NCI-H146 (cell line): ENCODE results near the gene PLEKHM3.

Source experiments
- DNase-seq: peaks from one replicate; lab custom pipeline; 2025; lab: John Stamatoyannopoulos, UW

Gene PLEKHM3

GRCh38 chr2:207883002-207883780 lies 142.1 kb downstream of the PLEKHM3 start:
- DNase-seq: no peak

- DNase-seq: no peak
These were observed 143.4 kb downstream of the PLEKHM3 start for GRCh38 chr2:207881902-207882301.

DNA sequence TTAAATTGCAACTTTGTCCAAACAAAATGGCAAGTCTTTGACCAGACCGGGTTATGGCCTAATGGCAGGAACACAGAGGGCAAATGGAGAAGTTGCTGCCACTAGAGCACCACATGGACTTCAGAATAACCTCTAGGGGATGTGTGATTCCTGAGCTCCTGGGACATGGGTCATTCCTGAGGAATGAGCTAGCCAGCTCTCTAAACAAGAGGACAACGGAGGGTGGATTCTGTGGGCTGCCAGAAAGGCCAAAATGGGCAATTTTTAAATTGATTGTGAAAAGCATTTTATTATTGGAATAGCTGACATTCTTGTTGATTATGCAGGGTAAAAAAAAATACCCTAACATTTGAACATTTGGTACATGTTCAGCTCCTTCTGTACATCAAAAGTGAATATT lies 145.8 kb downstream of the PLEKHM3 start:
- no peak for DNase-seq

- DNase-seq: no peak
These were observed 148.3 kb downstream of the PLEKHM3 start for GRCh38 chr2:207876842-207877535.

- no peak for DNase-seq
These were observed 149.7 kb downstream of the PLEKHM3 start for GRCh38 chr2:207875473-207876212.

DNA sequence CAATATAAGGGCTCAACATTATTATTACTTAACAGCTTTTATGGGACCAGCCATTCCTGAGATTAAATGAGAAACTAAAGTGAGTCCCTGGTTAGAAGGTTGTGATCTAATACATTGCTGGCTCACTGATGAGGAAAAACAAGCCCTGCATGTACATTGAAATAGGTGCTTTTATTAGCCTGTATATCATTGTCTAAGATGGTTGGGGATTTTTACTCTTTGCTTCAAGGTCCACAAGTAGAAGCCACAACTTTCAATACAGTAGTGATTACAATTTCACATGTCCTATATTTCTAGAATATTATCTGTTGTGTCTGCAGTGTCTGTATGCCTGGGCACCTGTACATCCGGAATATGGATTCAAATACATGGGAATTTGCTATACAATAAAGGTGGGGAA lies 151.5 kb downstream of the PLEKHM3 start:
- DNase-seq: no peak

- no peak for DNase-seq
These were observed 153.4 kb downstream of the PLEKHM3 start for GRCh38 chr2:207871911-207872310.

GRCh38 chr2:207871506-207871905 lies 153.8 kb downstream of the PLEKHM3 start:
- DNase-seq: no peak

DNA sequence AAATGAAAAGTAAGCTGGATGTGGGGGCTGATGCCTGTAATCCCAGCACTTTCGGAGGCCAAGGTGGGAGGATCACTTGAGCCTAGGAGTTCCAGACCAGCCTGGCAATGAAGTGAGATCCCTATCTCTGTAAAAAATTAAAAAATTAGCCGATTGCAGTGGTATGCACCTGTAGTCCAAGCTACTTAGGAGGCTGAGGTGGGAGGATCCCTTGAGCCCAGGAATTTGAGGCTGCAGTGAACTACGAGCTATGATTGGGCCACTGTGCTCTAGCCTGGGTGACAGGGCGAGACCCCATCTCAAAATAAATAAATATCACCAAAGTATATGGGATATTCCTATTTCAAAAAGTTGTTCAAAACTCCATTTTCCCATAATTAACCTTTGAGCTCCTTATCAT lies 154.5 kb downstream of the PLEKHM3 start:
- DNase-seq: no peak

DNA sequence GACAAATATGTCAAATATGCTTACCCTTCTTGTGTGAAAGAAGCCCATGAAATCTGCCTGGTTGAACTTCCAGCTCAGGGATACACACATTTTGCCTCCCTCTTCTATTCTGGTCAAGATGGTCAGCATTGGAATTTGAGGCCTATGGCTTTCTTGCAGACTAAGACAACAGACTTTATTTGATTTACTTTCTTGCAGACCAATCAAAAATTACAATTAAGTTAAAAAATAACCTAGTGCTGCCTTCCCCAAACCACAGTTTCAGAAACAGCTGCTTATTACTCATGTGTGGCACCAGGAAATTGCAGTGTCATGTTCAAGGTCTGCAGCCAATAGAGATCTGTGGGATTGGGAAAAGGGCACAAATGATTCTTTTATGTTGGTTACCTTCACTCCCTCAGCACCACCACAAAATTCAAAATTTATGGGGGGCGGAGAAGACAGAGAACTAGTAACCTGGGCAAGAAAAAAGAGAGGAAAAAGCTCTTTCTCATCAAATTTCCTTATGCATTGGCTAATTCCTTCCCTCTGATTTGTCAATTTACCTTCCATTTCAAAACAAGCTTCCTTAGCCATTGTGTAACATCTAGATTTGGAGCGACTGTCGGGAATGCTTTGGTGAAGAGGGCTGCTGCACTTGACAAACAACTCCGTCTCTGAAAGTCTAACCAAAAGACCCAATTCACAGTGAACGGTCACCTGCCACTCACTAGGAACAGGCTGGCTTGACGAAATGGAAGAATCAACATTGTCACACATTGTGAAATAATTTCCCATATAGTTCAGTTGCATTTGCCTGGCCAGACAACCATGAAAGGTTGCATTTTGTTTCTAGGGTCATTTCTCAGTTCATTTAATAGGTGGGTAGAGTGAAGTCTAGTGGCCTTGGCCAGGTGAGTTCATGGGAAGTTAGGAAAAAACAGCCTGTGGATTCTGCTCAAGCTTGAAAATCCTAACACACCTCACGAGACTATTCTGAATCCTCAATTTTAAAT lies 155.2 kb downstream of the PLEKHM3 start:
- DNase-seq: no peak

GRCh38 chr2:207868855-207869596 lies 156.3 kb downstream of the PLEKHM3 start:
- DNase-seq: no peak

DNA sequence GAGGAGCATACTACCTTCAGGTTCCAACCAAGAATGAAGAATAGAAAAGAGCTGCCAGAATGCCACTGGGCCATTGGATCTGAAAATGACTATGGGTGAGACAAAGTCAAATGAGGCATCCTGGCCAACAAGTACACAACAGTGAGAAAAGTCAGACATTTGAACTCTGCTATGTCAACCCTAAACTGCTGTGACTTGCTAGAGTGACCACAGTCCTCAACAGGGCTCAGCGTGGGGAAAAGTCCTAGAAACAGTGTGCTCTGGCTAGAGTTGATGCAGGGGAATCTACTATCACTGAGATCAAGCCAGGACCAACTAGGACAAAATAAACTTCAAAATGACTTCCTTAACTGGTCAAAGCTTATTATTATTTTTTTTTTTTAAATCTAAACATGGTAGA lies 157.4 kb downstream of the PLEKHM3 start:
- DNase-seq: no peak

DNA sequence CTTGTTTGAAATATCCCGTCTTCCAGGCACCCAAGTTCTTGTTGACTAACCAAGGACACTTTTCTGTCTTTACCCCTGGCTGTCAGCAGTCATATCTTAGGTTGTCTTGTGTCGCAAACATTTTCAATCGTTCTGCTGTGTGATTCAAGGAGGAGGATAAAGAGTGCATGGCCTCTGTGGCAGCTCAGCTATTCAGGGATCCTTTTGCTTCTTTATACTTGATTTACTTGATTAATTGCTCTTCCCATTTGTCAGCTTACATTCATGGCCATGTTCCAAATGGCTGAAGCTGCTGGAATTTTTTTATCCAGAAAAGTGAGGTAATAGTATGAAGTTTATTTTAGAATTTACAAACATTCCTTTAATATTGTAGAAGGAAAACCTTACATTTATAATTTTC lies 158.3 kb downstream of the PLEKHM3 start:
- DNase-seq: no peak

GRCh38 chr2:207865210-207865609 lies 160.1 kb downstream of the PLEKHM3 start:
- no peak for DNase-seq

DNA sequence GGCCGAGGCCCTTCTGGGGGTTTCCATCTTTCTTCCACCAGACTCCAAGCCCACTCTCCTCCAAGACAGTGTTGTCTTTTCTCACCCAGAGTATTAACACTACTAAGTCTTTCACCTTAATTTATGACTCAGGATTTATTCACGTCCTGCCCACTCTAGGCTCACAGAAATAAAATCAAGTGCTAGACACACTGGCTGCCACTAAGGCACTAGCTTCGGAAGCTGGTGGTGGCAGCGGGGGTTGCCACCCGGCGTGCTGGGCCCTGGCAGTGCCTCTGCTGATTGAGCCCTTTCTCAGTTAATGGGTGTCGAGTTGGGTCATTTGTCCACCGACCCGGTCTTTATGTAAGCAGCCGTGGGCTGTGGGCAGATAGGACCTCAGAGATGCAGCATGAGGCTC lies 162.0 kb downstream of the PLEKHM3 start:
- no peak for DNase-seq

GRCh38 chr2:207861789-207862188 lies 163.5 kb downstream of the PLEKHM3 start:
- no peak for DNase-seq

- no peak for DNase-seq
These were observed 164.6 kb downstream of the PLEKHM3 start for GRCh38 chr2:207860685-207861084.

GRCh38 chr2:207855591-207855990 lies 169.7 kb downstream of the PLEKHM3 start:
- no peak for DNase-seq

DNA sequence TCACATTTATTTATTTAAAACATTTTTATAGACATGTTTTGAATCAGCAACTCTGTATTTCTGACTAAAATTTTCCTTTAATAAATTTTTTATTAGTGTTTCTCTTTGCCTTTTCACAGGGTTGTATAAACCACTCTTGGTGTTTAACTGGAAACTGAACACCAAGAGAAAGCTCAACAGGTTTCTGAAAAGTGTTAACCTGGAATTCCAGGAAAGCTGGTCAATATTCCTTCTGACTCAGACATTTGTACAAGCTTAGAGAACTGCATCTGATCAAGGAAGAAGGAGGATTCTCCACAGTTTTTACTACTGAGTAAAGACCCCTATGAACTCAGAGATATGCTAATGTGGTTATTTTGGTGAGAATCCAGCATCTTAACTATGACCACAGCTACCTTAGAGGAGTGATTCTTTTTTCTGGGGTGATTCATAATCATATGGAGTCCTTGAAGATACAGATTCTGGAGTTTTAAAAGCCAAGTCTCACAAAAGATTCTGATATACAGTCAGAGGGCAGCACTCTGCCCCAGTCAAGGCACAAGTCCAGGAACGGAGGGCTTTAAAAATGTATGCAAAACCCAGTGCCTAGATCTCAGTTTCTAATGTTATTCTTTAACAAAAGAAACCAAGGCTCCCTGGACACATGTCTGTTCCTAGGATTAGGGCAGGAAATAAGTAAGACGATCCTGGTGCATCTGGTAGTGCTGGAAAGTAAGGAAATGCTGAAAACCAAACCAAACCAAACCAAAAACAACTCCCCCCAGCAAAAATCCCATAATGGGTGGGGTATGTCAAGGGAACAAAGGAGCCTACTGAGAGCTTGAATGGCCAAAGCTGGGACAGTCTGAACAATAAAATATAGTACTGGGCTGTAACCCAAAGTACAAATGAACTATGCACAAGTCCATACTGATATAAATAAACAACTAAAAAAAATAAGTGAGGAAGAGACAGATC lies 170.6 kb downstream of the PLEKHM3 start:
- no peak for DNase-seq

DNA sequence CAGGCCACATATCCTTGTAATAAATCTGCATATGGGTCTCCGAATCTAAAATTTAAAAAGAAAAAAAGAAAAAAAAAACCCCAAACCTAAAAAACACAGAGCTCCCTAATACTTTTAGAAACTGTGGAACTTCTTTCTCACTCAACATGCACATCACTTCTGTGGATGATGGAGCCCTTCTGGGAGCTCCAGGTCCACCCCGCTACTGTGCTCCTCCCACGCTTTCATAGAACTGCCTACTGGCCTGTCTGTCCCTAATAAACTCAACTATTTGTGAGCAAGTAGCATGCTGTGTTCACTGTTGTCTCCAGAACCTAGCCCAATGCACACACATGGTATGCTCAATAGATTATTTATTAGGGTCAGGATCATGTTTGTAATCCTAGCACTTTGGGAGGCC lies 172.5 kb downstream of the PLEKHM3 start:
- no peak for DNase-seq
